HepG2 (cell line): ENCODE measurements around the gene ANO9. TPM values are rescaled to one million over a fixed set of nuclear protein-coding genes. Genes with fewer than 3 reads are reported as not detected.

Experiments
- ATAC-seq: fragments of 200-7000 bp; cut with Tn5 transposase; 3 replicates; pipeline ENCODE4 v1.9.1; 2020; ENCODE audit warnings: mild to moderate bottlenecking, moderate library complexity
- BruUV-seq: library from RNA; stranded (reverse); fragments of 400-500 nt; replicated peaks from 2 replicates; lab custom pipeline; 2021; lab: Mats Ljungman, UMichigan
- CTCF ChIA-PET: fragments of 300-600 bp; formaldehyde crosslinking; extraction: SDS; loops from one replicate; lab custom pipeline; 2021; ENCODE audit warnings: low total read pairs, inconsistent platforms, low intra/inter-chr PET ratio; lab: Yijun Ruan, JAX
- POLR2A ChIA-PET: fragments of 350-600 bp; sonication (Branson Sonifier 250); formaldehyde crosslinking; loops from one replicate; lab custom pipeline; 2020; ENCODE audit warnings: antibody characterized with exemption, inconsistent platforms; lab: Yijun Ruan, JAX
- DNase-seq: peaks from one replicate; pipeline ENCODE4 v3.0.0-alpha.2; 2015; ENCODE audit warnings: low spot score
- FAIRE-seq: peaks from 3 replicates; lab custom pipeline; 2011; peaks lifted over from hg19 to GRCh38; lab: Jason Lieb, UNC
- H2AFZ ChIP-seq: one replicate; pipeline ENCODE4 v1.6.1; 2011; ENCODE audit warnings: low read length, inconsistent platforms
- H3K27ac ChIP-seq: fragments of 300-600 bp; 3 replicates; pipeline ENCODE4 v1.8.0; 2011; ENCODE audit warnings: mixed run types, mild to moderate bottlenecking, mixed read lengths, low read length, inconsistent platforms; ENCODE audit not compliant: insufficient read depth; ENCODE audit errors: extremely low read length
- H3K27me3 ChIP-seq, 2 experiments: fragments of 200-600 bp in 1 of 2; 2 replicates in 1 of 2; 3 replicates in 1 of 2; pipeline versions ENCODE4 v1.6.0 to v1.8.0; 2011; ENCODE audit warnings: low read length in 2 of 2, mild to moderate bottlenecking in 2 of 2, moderate library complexity in 2 of 2, inconsistent platforms in 1 of 2; ENCODE audit not compliant: insufficient read depth in 2 of 2, control insufficient read depth in 1 of 2
- H3K36me3 ChIP-seq, 2 experiments: fragments of 200-600 bp in 1 of 2; replicated peaks in 1 of 2; 2 replicates in 1 of 2; 3 replicates in 1 of 2; pipeline versions ENCODE4 v1.5.1 to v1.8.0; 2011; ENCODE audit warnings: low read length in 2 of 2, inconsistent platforms in 1 of 2; ENCODE audit not compliant: insufficient read depth in 2 of 2, control insufficient read depth in 1 of 2
- H3K4me1 ChIP-seq: 2 replicates; pipeline ENCODE4 v1.5.1; 2012; ENCODE audit warnings: low read length, inconsistent platforms; ENCODE audit not compliant: insufficient read depth
- H3K4me2 ChIP-seq: 2 replicates; pipeline ENCODE4 v1.6.0; 2011; ENCODE audit warnings: low read depth, low read length, inconsistent platforms
- H3K4me3 ChIP-seq, 3 experiments: fragments of 200-600 bp in 1 of 3; sonication (generic), shearing (Covaris generic) in 1 of 3; replicated peaks in 1 of 3; 2 replicates each; pipeline ENCODE4 v1.5.1; 2011 to 2016; ENCODE audit warnings: low read length in 3 of 3, inconsistent platforms in 2 of 3, low read depth in 2 of 3, mild to moderate bottlenecking in 2 of 3, control low read depth in 1 of 3, mixed read lengths in 1 of 3; ENCODE audit not compliant: insufficient read depth in 1 of 3
- H3K79me2 ChIP-seq: one replicate; pipeline ENCODE4 v1.6.1; 2011; ENCODE audit warnings: low read length, inconsistent platforms; ENCODE audit not compliant: insufficient read depth
- H3K9ac ChIP-seq: 2 replicates; pipeline ENCODE4 v1.6.0; 2011; ENCODE audit warnings: mild to moderate bottlenecking, low read depth, low read length, inconsistent platforms; ENCODE audit not compliant: insufficient read depth
- H3K9me3 ChIP-seq: 2 replicates; pipeline ENCODE4 v1.5.1; 2012; ENCODE audit warnings: mild to moderate bottlenecking, low read length
- H4K20me1 ChIP-seq: 2 replicates; pipeline ENCODE4 v1.6.0; 2011; ENCODE audit warnings: inconsistent platforms, mild to moderate bottlenecking, low read length, moderate library complexity; ENCODE audit not compliant: insufficient read depth
- AGO1 ChIP-seq: fragments of 200-400 bp; formaldehyde crosslinking; IDR thresholded peaks from 2 replicates; pipeline ENCODE4 v1.6.1; 2017; ENCODE audit warnings: mild to moderate bottlenecking, low read depth, low read length, moderate library complexity; ENCODE audit not compliant: poor library complexity, severe bottlenecking
- DNMT1 ChIP-seq: sonication (generic); formaldehyde crosslinking; IDR thresholded peaks from 2 replicates; pipeline ENCODE4 v1.5.1; 2020; ENCODE audit warnings: mild to moderate bottlenecking, missing genetic modification reagents
- HMG20B ChIP-seq: conservative IDR thresholded peaks from 2 replicates; pipeline ENCODE4 v1.6.1; 2016; ENCODE audit warnings: missing genetic modification reagents, missing compliant biosample characterization
- NR2F2 ChIP-seq: IDR thresholded peaks from 2 replicates; pipeline ENCODE4 v1.6.1; 2012; ENCODE audit warnings: low read depth, inconsistent platforms, borderline replicate concordance
- SETDB1 ChIP-seq: sonication (generic); formaldehyde crosslinking; IDR thresholded peaks from 2 replicates; pipeline ENCODE4 v1.5.1; 2020; ENCODE audit warnings: missing genetic modification reagents, mild to moderate bottlenecking, borderline replicate concordance
- USF2 ChIP-seq, 2 experiments: sonication (generic) in 1 of 2; formaldehyde crosslinking in 1 of 2; IDR thresholded peaks; 2 replicates each; pipeline versions ENCODE4 v1.5.1 to v1.6.1; 2011 to 2020; ENCODE audit warnings: borderline replicate concordance in 1 of 2, low read depth in 1 of 2, low read length in 1 of 2, mild to moderate bottlenecking in 1 of 2, missing genetic modification reagents in 1 of 2, moderate library complexity in 1 of 2
- ZNF563 ChIP-seq: sonication (generic); formaldehyde crosslinking; IDR thresholded peaks from 2 replicates; pipeline ENCODE4 v1.8.0; 2022; ENCODE audit warnings: mild to moderate bottlenecking, moderate library complexity, missing genetic modification reagents
- WGBS: methylation state at CpG from one replicate; pipeline ENCODE4 v1.1.6; 2017; ENCODE audit warnings: low lambda C conversion rate; 5-methylcytosine and 5-hydroxymethylcytosine counted together
- in situ Hi-C: cut with HindIII; loops from 2 replicates; pipeline ENCODE4 v1.10.0; 2017; ENCODE audit warnings: low pct_unique_long_range_greater_than_20kb; ENCODE audit not compliant: extremely low pct_ligation_motif_present
- intact Hi-C: fragments of 100-400 bp; cut with micrococcal nuclease; formaldehyde crosslinking; loops from one replicate; pipeline ENCODE4 v1.10.0; 2022; ENCODE audit not compliant: unreplicated experiment
- polyA plus RNA-seq, 8 experiments: library from polyadenylated mRNA; depleted of rRNA in 3 of 8; stranded (reverse) in 7 of 8; unstranded in 1 of 8; fragments of >200 nt; fragmentation: Illumina TruSeq in 4 of 8; extraction: Trizol in 4 of 8; gene quantifications; 2 replicates each; pipeline versions ENCODE4 v1.2.1 to v1.2.3, GENCODE V29; 2011 to 2016; ENCODE audit warnings: low read depth in 4 of 8, missing spikeins in 1 of 8, mixed read lengths in 1 of 8; ENCODE audit not compliant: insufficient read depth in 1 of 8
- total RNA-seq, 5 experiments: library from RNA; depleted of rRNA; stranded (reverse); fragments of >200 nt; fragmentation: Illumina TruSeq; extraction: Trizol; gene quantifications; 2 replicates each; pipeline ENCODE4 v1.2.3, GENCODE V29; 2016; ENCODE audit warnings: low read depth in 1 of 5
- TF ChIP-seq, protein P1 (sequence below): IDR thresholded peaks from 2 replicates; pipeline ENCODE4 v1.6.1; 2012; ENCODE audit warnings: low read length, improper control_type of control experiment

ANO9 gene
- total and polyA plus RNA-seq, 2 of the 13 experiments (the other 11 are each of a cell fraction or from before 2014, with no cell fraction given): 8.9 to 14.3 TPM

- TF ChIP-seq AGO1: no peak
- TF ChIP-seq HMG20B (CRISPR knock-in tag): no peak
These were observed 20.9 kb downstream of the ANO9 start (continued) for GRCh38 chr11:420911-421321.

DNA sequence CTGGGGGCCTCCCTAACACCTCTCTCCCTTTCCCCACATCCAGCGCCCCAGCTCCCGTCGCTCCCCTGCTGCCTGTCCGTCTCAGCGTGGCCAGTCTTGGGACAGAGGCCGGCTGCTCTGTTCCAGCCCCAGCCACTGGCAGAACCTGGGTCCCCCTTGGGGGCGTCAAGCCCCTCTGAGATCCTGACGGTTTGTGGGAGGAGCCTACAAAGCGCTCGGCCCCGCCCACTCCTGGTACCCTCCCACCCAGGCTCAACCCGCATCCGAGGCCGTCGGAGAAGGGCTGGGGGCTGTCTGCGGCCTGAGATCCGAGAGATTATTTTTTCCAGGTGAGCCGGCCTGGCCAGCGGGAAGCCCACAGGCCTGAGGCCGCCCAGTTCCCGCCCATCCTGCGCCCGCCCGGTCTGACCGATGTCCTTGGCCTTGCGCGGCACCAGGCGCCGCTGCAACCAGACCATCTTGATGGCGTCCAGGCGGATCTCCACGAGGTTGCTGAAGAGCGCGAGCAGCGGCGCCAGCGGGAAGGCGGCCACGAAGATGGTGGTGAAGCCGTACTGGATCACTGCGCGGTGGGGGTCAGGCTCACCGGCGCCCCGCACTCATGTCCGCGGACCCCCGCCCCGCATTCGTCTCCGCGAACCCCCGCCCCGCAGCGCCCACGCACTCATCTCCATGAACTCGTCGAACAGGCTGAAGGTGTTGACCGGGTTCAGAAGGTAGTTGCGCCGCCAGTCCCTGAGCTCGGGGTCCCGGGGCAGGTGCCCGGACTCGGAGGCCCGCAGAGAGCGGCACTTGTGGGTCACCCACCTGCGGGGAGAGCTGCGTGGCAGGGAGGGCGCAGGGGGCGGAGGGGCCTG lies 21.5 kb downstream of the ANO9 start:
- intact Hi-C loops: no loop called here
- CTCF ChIA-PET: no interaction called here
- FAIRE-seq (no peak), DNase-seq (no peak)
- no TSS peak for BruUV-seq
- no peaks in the 10 kb centered on the region for H4K20me1 ChIP-seq
- H3K27me3 ChIP-seq: peaks cover 2 to 7% of the 10 kb centered on the region in 2 experiments; a peak in 1 of 5 replicates
- H3K4me3 ChIP-seq: no peak overlapping the region
- in situ Hi-C loops: no loop called here
- no peaks in the 10 kb centered on the region for H3K9me3 ChIP-seq
- no peak overlapping the region for H3K9ac ChIP-seq
- H3K79me2 ChIP-seq: no peaks in the 10 kb centered on the region
- H3K4me1 ChIP-seq: peaks cover 13% of the 10 kb centered on the region
- 94% methylated on average over 67 of the region's 71 CpGs for WGBS
- TF ChIP-seq ZNF563 (CRISPR knock-in tag): no peak
- no peak for TF ChIP-seq SETDB1
- no peak for TF ChIP-seq DNMT1 (CRISPR knock-in tag)
- TF ChIP-seq USF2 (IDR thresholded peaks at IDR 0.05; ENCODE audit: low read depth, low read length): no peak
- no peak for TF ChIP-seq USF2 (CRISPR knock-in tag; IDR thresholded peaks at IDR 0.05; ENCODE audit: borderline replicate concordance)
- TF ChIP-seq, protein P1, sequence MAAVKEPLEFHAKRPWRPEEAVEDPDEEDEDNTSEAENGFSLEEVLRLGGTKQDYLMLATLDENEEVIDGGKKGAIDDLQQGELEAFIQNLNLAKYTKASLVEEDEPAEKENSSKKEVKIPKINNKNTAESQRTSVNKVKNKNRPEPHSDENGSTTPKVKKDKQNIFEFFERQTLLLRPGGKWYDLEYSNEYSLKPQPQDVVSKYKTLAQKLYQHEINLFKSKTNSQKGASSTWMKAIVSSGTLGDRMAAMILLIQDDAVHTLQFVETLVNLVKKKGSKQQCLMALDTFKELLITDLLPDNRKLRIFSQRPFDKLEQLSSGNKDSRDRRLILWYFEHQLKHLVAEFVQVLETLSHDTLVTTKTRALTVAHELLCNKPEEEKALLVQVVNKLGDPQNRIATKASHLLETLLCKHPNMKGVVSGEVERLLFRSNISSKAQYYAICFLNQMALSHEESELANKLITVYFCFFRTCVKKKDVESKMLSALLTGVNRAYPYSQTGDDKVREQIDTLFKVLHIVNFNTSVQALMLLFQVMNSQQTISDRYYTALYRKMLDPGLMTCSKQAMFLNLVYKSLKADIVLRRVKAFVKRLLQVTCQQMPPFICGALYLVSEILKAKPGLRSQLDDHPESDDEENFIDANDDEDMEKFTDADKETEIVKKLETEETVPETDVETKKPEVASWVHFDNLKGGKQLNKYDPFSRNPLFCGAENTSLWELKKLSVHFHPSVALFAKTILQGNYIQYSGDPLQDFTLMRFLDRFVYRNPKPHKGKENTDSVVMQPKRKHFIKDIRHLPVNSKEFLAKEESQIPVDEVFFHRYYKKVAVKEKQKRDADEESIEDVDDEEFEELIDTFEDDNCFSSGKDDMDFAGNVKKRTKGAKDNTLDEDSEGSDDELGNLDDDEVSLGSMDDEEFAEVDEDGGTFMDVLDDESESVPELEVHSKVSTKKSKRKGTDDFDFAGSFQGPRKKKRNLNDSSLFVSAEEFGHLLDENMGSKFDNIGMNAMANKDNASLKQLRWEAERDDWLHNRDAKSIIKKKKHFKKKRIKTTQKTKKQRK: no peak
- TF ChIP-seq NR2F2: no peak
- TF ChIP-seq, all 625 proteins: peak for 0
- H3K36me3 ChIP-seq: no peaks in the 10 kb centered on the region
- no peak overlapping the region for H3K27ac ChIP-seq
- H2AFZ ChIP-seq: no peak overlapping the region
- ATAC-seq: no peak
- H3K4me2 ChIP-seq: no peak overlapping the region
- POLR2A ChIA-PET: no interaction called here
